ENCODE data around the gene USH2A. TPM values are rescaled to one million over a fixed set of nuclear protein-coding genes. Genes with fewer than 3 reads are reported as not detected.

USH2A gene
- total and polyA plus RNA-seq, 12 donors: 0.03 to 1.9 (median 0.16) TPM; not detected in 3

- DNase-seq: no peak
- H3K9me3 ChIP-seq (replicated peaks in 1 of 3): no peaks in the 10 kb centered on the region
- no peaks in the 10 kb centered on the region for H3K27me3 ChIP-seq
- no peak overlapping the region for H3K4me3 ChIP-seq
- intact Hi-C loops (cut with DNase I): no loop called here
- no peaks in the 10 kb centered on the region for H3K4me1 ChIP-seq (replicated peaks in 1 of 2)
- TF ChIP-seq, protein P1, sequence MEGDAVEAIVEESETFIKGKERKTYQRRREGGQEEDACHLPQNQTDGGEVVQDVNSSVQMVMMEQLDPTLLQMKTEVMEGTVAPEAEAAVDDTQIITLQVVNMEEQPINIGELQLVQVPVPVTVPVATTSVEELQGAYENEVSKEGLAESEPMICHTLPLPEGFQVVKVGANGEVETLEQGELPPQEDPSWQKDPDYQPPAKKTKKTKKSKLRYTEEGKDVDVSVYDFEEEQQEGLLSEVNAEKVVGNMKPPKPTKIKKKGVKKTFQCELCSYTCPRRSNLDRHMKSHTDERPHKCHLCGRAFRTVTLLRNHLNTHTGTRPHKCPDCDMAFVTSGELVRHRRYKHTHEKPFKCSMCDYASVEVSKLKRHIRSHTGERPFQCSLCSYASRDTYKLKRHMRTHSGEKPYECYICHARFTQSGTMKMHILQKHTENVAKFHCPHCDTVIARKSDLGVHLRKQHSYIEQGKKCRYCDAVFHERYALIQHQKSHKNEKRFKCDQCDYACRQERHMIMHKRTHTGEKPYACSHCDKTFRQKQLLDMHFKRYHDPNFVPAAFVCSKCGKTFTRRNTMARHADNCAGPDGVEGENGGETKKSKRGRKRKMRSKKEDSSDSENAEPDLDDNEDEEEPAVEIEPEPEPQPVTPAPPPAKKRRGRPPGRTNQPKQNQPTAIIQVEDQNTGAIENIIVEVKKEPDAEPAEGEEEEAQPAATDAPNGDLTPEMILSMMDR (IDR thresholded peaks at IDR 0.05): no peak
- TF ChIP-seq POLR2A (IDR thresholded peaks at IDR 0.05): no peak
- H3K36me3 ChIP-seq (replicated peaks in 1 of 2): no peaks in the 10 kb centered on the region
- 63 to 72% (median 69%) methylated on average over 2 of the region's 2 CpGs for WGBS, 4 donors
- H3K27ac ChIP-seq: no peak overlapping the region
These were observed 741.0 kb downstream of the USH2A start for GRCh38 chr1:215682232-215682631.

GRCh38 chr1:215681041-215681440, 742.2 kb downstream of the USH2A start:
- no peak for DNase-seq
- H3K36me3 ChIP-seq (replicated peaks in 1 of 2): no peaks in the 10 kb centered on the region
- H3K27me3 ChIP-seq: no peaks in the 10 kb centered on the region
- intact Hi-C loops (cut with DNase I): no loop called here
- no peak for TF ChIP-seq POLR2A (IDR thresholded peaks at IDR 0.05)
- TF ChIP-seq, protein P1 (IDR thresholded peaks at IDR 0.05): no peak
- no peak overlapping the region for H3K27ac ChIP-seq
- 51 to 76% (median 67%) methylated on average over 2 of the region's 2 CpGs for WGBS, 4 donors
- H3K9me3 ChIP-seq (replicated peaks in 1 of 3): no peaks in the 10 kb centered on the region
- H3K4me1 ChIP-seq (replicated peaks in 1 of 2): no peaks in the 10 kb centered on the region
- no peak overlapping the region for H3K4me3 ChIP-seq

DNA sequence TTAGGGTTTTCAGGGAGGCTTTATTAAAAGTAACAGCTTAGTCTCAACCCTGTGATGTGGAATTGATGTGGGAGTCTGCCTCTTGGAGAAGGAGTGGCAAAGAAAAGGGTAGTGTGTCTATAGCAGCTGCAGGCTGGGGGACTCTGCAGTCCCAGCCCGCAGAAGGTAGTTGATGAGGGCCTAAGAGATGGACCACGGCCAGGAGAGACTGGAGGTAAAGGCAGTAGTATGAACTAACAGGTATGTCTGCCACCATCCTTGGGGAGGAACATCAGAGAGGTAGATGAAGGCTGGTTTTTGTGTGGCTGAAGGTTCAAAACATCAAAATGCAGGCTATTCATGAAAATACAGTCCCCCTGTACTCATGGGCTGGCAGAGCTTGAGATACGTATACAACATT, 744.0 kb downstream of the USH2A start:
- TF ChIP-seq POLR2A (IDR thresholded peaks at IDR 0.05): no peak
- TF ChIP-seq, protein P1 (IDR thresholded peaks at IDR 0.05): no peak
- Histone ChIP-seq H3K27ac (no peak overlapping the region), H3K9me3 (replicated peaks in 1 of 3) (no peaks in the 10 kb centered on the region), H3K4me1 (replicated peaks in 1 of 2) (no peaks in the 10 kb centered on the region), H3K36me3 (replicated peaks in 1 of 2) (no peaks in the 10 kb centered on the region), H3K4me3 (no peak overlapping the region), H3K27me3 (no peaks in the 10 kb centered on the region)
- DNase-seq: no peak
- WGBS, 4 donors: 71 to 78% (median 75%) methylated on average over 3 of the region's 3 CpGs
- intact Hi-C loops (cut with DNase I): no loop called here

- H3K36me3 ChIP-seq (replicated peaks in 1 of 2): no peaks in the 10 kb centered on the region
- 63 to 87% (median 69%) methylated on average over 4 of the region's 4 CpGs for WGBS, 4 donors
- H3K27ac ChIP-seq: no peak overlapping the region
- no peak for TF ChIP-seq POLR2A (IDR thresholded peaks at IDR 0.05)
- TF ChIP-seq, protein P1 (IDR thresholded peaks at IDR 0.05): no peak
- intact Hi-C loops (cut with DNase I): no loop called here
- no peaks in the 10 kb centered on the region for H3K4me1 ChIP-seq (replicated peaks in 1 of 2)
- H3K27me3 ChIP-seq: no peaks in the 10 kb centered on the region
- no peaks in the 10 kb centered on the region for H3K9me3 ChIP-seq (replicated peaks in 1 of 3)
- DNase-seq: no peak
- H3K4me3 ChIP-seq: no peak overlapping the region
These were observed 746.1 kb downstream of the USH2A start for GRCh38 chr1:215677112-215677511.

Measured in adrenal gland (tissue), 12 donors.